Measurements from ENCODE around the gene PF4V1. TPM values are rescaled to one million over a fixed set of nuclear protein-coding genes. Genes with fewer than 3 reads are reported as not detected.

Gene PF4V1
- total RNA-seq, 1 experiment from 2014 or later, result not detected

DNA sequence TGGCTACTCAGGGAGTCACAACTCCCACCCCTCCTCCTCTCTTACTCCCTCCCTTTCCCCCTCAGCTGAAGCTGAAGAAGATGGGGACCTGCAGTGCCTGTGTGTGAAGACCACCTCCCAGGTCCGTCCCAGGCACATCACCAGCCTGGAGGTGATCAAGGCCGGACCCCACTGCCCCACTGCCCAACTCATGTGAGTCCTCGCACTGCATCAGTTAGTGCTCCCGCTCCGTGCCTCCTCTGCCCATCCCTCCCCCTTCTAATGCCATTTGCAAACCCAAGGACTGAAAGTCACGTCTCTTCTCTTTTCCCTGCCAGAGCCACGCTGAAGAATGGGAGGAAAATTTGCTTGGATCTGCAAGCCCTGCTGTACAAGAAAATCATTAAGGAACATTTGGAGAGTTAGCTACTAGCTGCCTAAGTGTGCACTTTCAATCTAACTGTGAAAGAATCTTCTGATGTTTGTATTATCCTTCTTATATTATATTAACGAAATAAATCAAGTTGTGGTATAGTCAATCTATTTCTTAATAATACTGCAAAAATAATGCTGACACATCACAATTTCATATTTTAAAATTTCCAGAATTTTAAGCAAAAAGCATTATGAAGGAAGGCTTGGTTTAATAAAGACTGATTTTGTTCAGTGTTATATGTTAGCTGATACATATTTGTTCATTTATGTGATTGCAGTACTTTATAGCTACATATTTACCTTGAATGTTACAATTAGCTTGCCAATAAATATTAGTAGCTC, 800 bp downstream of the PF4V1 start:
- H3K27me3 ChIP-seq, result no peaks in the 10 kb centered on the region
- H3K4me1 ChIP-seq, result no peaks in the 10 kb centered on the region
- H3K36me3 ChIP-seq, result no peaks in the 10 kb centered on the region
- H3K9me3 ChIP-seq (replicated peaks), result no peaks in the 10 kb centered on the region; the same call in 1 of the 2 replicates
- H3K4me3 ChIP-seq, result no peak overlapping the region
- no peak overlapping the region for H3K27ac ChIP-seq
- no peak for DNase-seq

- Histone ChIP-seq H3K4me3 (no peak overlapping the region), H3K27me3 (no peaks in the 10 kb centered on the region), H3K27ac (no peak overlapping the region), H3K36me3 (no peaks in the 10 kb centered on the region), H3K4me1 (no peaks in the 10 kb centered on the region), H3K9me3 (replicated peaks) (no peaks in the 10 kb centered on the region; the same call in 1 of the 2 replicates)
- no peak for DNase-seq
Measured at GRCh38 chr4:73855406-73855805, 2.3 kb downstream of the PF4V1 start.

GRCh38 chr4:73856518-73856917, 3.4 kb downstream of the PF4V1 start:
- no peaks in the 10 kb centered on the region for H3K27me3 ChIP-seq
- no peaks in the 10 kb centered on the region for H3K4me1 ChIP-seq
- no peak for DNase-seq
- no peak overlapping the region for H3K27ac ChIP-seq
- no peaks in the 10 kb centered on the region for H3K36me3 ChIP-seq
- H3K4me3 ChIP-seq, result no peak overlapping the region
- H3K9me3 ChIP-seq (replicated peaks), result no peaks in the 10 kb centered on the region; the same call in 1 of the 2 replicates

DNA sequence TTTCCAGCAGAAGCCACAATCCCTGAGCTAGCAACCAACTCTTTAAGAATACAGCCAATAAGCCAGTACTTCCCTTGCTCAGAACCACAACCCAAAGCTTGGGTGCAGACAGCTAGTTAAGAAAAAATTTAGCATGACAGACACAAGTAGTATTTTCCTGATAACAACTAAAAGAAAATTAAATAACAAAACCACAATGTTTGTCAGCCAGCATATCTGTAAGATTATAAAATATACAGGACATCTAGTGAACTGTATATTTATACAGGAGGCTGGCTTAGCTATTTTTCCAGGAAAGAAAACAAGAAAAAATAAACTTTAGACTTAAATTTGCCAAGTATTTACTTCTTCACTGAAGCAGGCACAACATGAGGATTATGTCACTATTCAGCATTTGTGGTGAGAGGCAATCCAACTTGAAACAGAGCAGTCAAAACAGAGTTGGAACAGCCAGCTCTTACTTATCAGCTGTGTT, 6.6 kb downstream of the PF4V1 start:
- Histone ChIP-seq H3K27ac (no peak overlapping the region), H3K27me3 (no peaks in the 10 kb centered on the region), H3K9me3 (replicated peaks) (no peaks in the 10 kb centered on the region; the same call in 1 of the 2 replicates), H3K4me3 (no peak overlapping the region), H3K4me1 (no peaks in the 10 kb centered on the region), H3K36me3 (no peaks in the 10 kb centered on the region)
- DNase-seq, result peak in 1 of 2 experiments; percentile 17

GRCh38 chr4:73860181-73860580, 7.1 kb downstream of the PF4V1 start:
- DNase-seq, result no peak
- no peak overlapping the region for H3K27ac ChIP-seq

DNA sequence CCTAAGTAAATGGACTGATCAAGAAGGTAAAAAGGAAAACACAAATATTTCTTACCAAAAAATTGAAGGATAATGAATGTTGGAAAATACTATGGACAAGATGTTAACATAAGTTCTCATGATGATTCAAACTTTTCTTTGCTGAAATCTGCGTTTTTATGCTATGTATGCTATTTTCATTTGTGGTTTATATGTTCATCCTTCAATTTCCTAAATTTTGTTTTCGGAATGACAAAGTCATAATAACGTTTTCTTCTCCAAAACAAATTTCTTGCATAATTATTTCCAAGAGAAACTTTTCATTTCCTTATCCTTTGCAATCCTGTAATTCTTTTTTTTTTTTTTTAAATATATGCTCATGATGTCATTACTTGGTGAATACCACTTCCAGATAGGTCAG, 7.8 kb downstream of the PF4V1 start:
- no peaks in the 10 kb centered on the region for H3K27me3 ChIP-seq
- no peak overlapping the region for H3K27ac ChIP-seq
- H3K4me3 ChIP-seq, result no peak overlapping the region
- DNase-seq, result no peak
- H3K36me3 ChIP-seq, result no peaks in the 10 kb centered on the region
- H3K9me3 ChIP-seq (replicated peaks), result no peaks in the 10 kb centered on the region; the same call in 1 of the 2 replicates
- no peaks in the 10 kb centered on the region for H3K4me1 ChIP-seq

More at GRCh38 chr4:73860181-73860580, 7.1 kb downstream of the PF4V1 start:
- Histone ChIP-seq H3K36me3 (no peaks in the 10 kb centered on the region), H3K4me3 (no peak overlapping the region), H3K4me1 (no peaks in the 10 kb centered on the region), H3K27me3 (no peaks in the 10 kb centered on the region), H3K9me3 (replicated peaks) (no peaks in the 10 kb centered on the region; the same call in 1 of the 2 replicates)

- H3K27ac ChIP-seq, result no peak overlapping the region
- H3K4me3 ChIP-seq, result no peak overlapping the region
- no peaks in the 10 kb centered on the region; the same call in 1 of the 2 replicates for H3K9me3 ChIP-seq (replicated peaks)
- no peaks in the 10 kb centered on the region for H3K36me3 ChIP-seq
- H3K4me1 ChIP-seq, result no peaks in the 10 kb centered on the region
- H3K27me3 ChIP-seq, result no peaks in the 10 kb centered on the region
- no peak for DNase-seq
Measured at GRCh38 chr4:73862322-73862721, 9.2 kb downstream of the PF4V1 start.

DNA sequence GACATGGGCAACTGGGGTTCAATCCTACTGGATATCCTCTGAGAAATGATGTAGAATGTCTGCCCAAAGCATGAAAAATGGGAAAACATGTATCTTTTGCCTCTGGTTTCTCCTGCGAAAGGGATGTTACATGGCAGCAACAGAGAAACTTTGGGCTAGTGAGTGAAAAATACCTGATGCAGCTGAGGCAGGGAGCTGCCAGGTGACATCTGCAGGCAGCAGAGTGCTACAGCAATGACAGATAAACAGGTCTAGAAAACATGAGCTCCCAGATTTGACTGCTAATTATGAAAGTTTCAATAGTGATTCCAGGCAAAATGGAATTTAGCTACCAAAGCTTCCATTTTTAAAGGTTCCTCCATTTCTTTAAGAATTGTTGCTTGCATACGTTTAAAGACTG, 11.3 kb downstream of the PF4V1 start:
- Histone ChIP-seq H3K4me3 (no peak overlapping the region), H3K27me3 (no peaks in the 10 kb centered on the region), H3K4me1 (no peaks in the 10 kb centered on the region), H3K36me3 (no peaks in the 10 kb centered on the region), H3K27ac (no peak overlapping the region), H3K9me3 (replicated peaks) (no peaks in the 10 kb centered on the region; the same call in 1 of the 2 replicates)
- DNase-seq, result no peak

GRCh38 chr4:73864961-73865360, 11.9 kb downstream of the PF4V1 start:
- no peak for DNase-seq
- Histone ChIP-seq H3K36me3 (no peaks in the 10 kb centered on the region), H3K27me3 (no peaks in the 10 kb centered on the region), H3K27ac (no peak overlapping the region), H3K9me3 (replicated peaks) (no peaks in the 10 kb centered on the region), H3K4me3 (no peak overlapping the region), H3K4me1 (no peaks in the 10 kb centered on the region)

DNA sequence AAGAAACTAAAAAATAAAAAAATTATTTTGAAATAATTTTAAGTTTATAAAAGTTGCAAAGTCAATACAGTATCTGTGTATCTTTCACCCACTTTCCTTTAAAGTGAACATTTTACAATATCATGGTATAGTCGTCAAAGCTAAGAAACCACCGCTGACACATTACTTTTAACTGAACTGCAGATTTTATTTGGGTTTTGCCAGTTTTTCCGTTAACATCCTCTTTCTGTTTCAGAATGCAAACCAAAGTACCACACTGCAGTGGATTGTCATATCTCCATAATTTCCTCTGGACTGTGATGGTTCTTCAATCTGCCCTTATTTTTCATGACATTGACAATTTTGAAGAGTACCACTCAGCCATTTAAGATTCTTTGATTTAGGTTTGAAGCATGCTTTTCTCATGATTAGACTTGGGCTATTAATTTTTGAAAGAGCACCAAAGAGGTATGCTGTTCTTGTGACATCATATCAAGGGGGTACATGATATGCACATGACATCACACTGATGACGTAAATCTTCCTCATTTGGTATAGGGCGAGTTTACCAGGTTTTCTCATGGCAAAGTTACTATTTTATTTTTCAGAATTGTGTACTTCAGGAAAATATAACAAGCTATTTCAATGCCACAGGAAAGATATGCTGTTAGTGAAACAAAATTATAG, 12.5 kb downstream of the PF4V1 start:
- no peak for DNase-seq

DNA sequence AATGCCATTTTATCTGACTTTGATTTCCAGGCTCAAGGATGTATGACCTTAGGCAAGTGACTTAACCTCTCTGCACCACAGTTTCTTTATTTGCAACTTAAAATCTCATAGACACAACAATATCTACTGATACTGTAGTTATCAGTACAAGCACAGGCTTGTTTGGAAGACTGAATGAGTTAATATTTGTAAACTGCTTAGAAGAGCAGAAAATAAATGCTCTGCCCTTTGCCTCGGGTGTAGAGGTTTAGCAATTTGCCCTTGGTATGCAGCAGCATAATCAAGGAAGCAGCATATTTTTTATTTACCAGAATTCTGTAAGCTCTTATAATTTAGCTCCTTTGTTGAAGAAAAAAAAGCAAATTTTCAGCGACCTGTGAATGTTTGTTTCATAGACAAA, 13.2 kb downstream of the PF4V1 start:
- H3K4me1 ChIP-seq, result no peaks in the 10 kb centered on the region
- H3K4me3 ChIP-seq, result no peak overlapping the region
- DNase-seq, result no peak
- H3K27me3 ChIP-seq, result no peaks in the 10 kb centered on the region
- H3K36me3 ChIP-seq, result no peaks in the 10 kb centered on the region
- no peaks in the 10 kb centered on the region for H3K9me3 ChIP-seq (replicated peaks)
- H3K27ac ChIP-seq, result no peak overlapping the region

More for the DNA sequence above, 12.5 kb downstream of the PF4V1 start:
- Histone ChIP-seq H3K27me3 (no peaks in the 10 kb centered on the region), H3K36me3 (no peaks in the 10 kb centered on the region), H3K4me1 (no peaks in the 10 kb centered on the region), H3K27ac (no peak overlapping the region), H3K9me3 (replicated peaks) (no peaks in the 10 kb centered on the region), H3K4me3 (no peak overlapping the region)

DNA sequence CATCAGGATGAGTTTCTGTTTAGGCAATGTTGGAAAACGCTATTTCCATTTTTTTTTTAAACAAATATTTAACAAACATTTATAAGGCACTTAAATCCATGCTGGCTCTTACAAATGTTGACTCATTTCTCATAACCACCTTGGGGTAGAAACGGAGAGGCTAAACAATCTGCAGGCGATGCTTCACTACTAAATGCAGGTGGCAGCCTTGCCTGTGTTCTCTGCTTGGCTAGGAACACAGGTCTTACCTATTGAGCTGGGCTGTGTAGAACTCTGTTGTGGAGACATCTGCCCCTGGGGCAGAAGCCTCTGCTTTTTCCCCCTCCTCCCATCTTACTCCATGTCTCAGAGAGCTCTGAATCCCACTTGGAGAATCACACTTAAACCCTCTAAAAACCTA, 14.7 kb downstream of the PF4V1 start:
- no peaks in the 10 kb centered on the region for H3K36me3 ChIP-seq
- no peaks in the 10 kb centered on the region for H3K9me3 ChIP-seq (replicated peaks)
- no peaks in the 10 kb centered on the region for H3K27me3 ChIP-seq
- H3K27ac ChIP-seq, result no peak overlapping the region
- no peaks in the 10 kb centered on the region for H3K4me1 ChIP-seq
- DNase-seq, result no peak
- no peak overlapping the region for H3K4me3 ChIP-seq

GRCh38 chr4:73868206-73869129, 15.4 kb downstream of the PF4V1 start:
- Histone ChIP-seq H3K9me3 (replicated peaks) (no peaks in the 10 kb centered on the region), H3K27ac (no peak overlapping the region), H3K4me1 (no peaks in the 10 kb centered on the region), H3K4me3 (peak overlapping the region; percentile 47), H3K36me3 (no peaks in the 10 kb centered on the region), H3K27me3 (no peaks in the 10 kb centered on the region)
- no peak for DNase-seq

GRCh38 chr4:73869130-73870055, 16.3 kb downstream of the PF4V1 start, which contains the start of gene CXCL1:
TSS of gene CXCL1 (plus strand) at chr4:73869393. CDS start at chr4:73869471, 78 bp downstream.
- no peaks in the 10 kb centered on the region for H3K36me3 ChIP-seq
- H3K9me3 ChIP-seq (replicated peaks), result no peaks in the 10 kb centered on the region
- H3K4me3 ChIP-seq, result peak within 1 kb of the TSS; percentile 47
- no peak within 1 kb of the TSS for H3K27ac ChIP-seq
- H3K4me1 ChIP-seq, result no peaks in the 10 kb centered on the region
- peak in 1 of 2 experiments; percentile 16 for DNase-seq
- no peaks in the 10 kb centered on the region for H3K27me3 ChIP-seq

Measured in SJCRH30 (cell line).